Omental fat pad (tissue), 4 donors: Measurements from ENCODE around the gene LRRC8B. TPM values are rescaled to one million over a fixed set of nuclear protein-coding genes. Genes with fewer than 3 reads are reported as not detected.

Experiments
- ATAC-seq: fragments of 150-250 bp; one replicate; pipeline ENCODE4 v1.9.1; 2016; ENCODE audit warnings: mild to moderate bottlenecking, moderate library complexity; ENCODE audit not compliant: low FRiP score
- DNase-seq: peaks from one replicate; pipeline ENCODE4 v3.0.0-alpha.2; 2019; ENCODE audit warnings: low spot score
- CTCF ChIP-seq, 3 donors: fragments of 450-650 bp; IDR thresholded peaks; one replicate each; pipeline ENCODE4 v1.5.1; 2016 to 2017; ENCODE audit warnings: antibody characterized with exemption in 3 of 3, mild to moderate bottlenecking in 3 of 3, moderate library complexity in 2 of 3
- total RNA-seq, 4 donors: library from RNA; depleted of rRNA; stranded (reverse); fragments of >200 nt; gene quantifications; one replicate each; pipeline ENCODE4 v1.1.0, GENCODE V29; 2016

The LRRC8B gene
- total RNA-seq, 4 donors from 2014 or later, result 5.7 to 30.3 (median 10.7) TPM

GRCh38 chr1:89527256-89527655, 2.6 kb downstream of the LRRC8B start:
- TF ChIP-seq CTCF (IDR thresholded peaks at IDR 0.05), result no peak
- DNase-seq (no peak), ATAC-seq (no peak)

- ATAC-seq, result no peak
- no peak for DNase-seq
- no peak for TF ChIP-seq CTCF (IDR thresholded peaks at IDR 0.05)
These were observed 3.2 kb downstream of the LRRC8B start for GRCh38 chr1:89527750-89528381.

- TF ChIP-seq CTCF (IDR thresholded peaks at IDR 0.05), result no peak
- DNase-seq (no peak), ATAC-seq (no peak)
These were observed 3.8 kb downstream of the LRRC8B start for GRCh38 chr1:89528382-89528780.

- DNase-seq (no peak), ATAC-seq (no peak)
- no peak for TF ChIP-seq CTCF (IDR thresholded peaks at IDR 0.05)
These were observed 4.6 kb downstream of the LRRC8B start for GRCh38 chr1:89529196-89529595.

- TF ChIP-seq CTCF (IDR thresholded peaks at IDR 0.05), result no peak
- no peak for DNase-seq
- no peak for ATAC-seq
These were observed 5.9 kb downstream of the LRRC8B start for GRCh38 chr1:89530444-89531089.

- ATAC-seq (no peak), DNase-seq (no peak)
- TF ChIP-seq CTCF (IDR thresholded peaks at IDR 0.05), result no peak
These were observed 7.0 kb downstream of the LRRC8B start for GRCh38 chr1:89531480-89532139.
